Left lung (tissue), 10 donors: ENCODE data around the gene NRG3. TPM values are rescaled to one million over a fixed set of nuclear protein-coding genes. Genes with fewer than 3 reads are reported as not detected.
A peak's percentile ranks its signal among the peaks of the same experiment; 100 is the strongest.

ENCODE experiments used
- ATAC-seq: fragments of 200-7000 bp; cut with Tn5 transposase; one replicate; pipeline ENCODE4 v1.9.1; 2020; ENCODE audit warnings: moderate library complexity
- DNase-seq, 4 donors: peaks; one replicate each; pipeline ENCODE4 v3.0.0-alpha.2; 2013 to 2020
- H3K27ac ChIP-seq, 2 donors: fragments of 200-600 bp; sonication (generic) in 1 of 2; one replicate each; pipeline versions ENCODE4 v1.5.0 to v1.8.0; 2020 to 2021
- H3K27me3 ChIP-seq, 2 donors: fragments of 200-600 bp; sonication (generic) in 1 of 2; one replicate each; pipeline versions ENCODE4 v1.5.0 to v1.8.0; 2020 to 2021
- H3K36me3 ChIP-seq, 2 donors: fragments of 200-600 bp; sonication (generic) in 1 of 2; one replicate each; pipeline versions ENCODE4 v1.5.0 to v1.8.0; 2020 to 2021
- H3K4me1 ChIP-seq, 2 donors: fragments of 200-600 bp; one replicate each; pipeline ENCODE4 v1.8.0; 2021
- H3K4me3 ChIP-seq, 2 donors: fragments of 200-600 bp; sonication (generic) in 1 of 2; one replicate each; pipeline versions ENCODE4 v1.5.0 to v1.8.0; 2020 to 2021; ENCODE audit warnings: mild to moderate bottlenecking in 1 of 2
- H3K9me3 ChIP-seq, 2 donors: fragments of 200-600 bp; sonication (generic) in 1 of 2; one replicate each; pipeline versions ENCODE4 v1.5.0 to v1.8.0; 2020 to 2021
- intact Hi-C, 2 donors: fragments of 100-400 bp; cut with DNase I; formaldehyde crosslinking; loops; one replicate each; pipeline versions ENCODE4 v1.11.2 to v1.14.2; 2022
- polyA plus RNA-seq, 6 donors: library from polyadenylated mRNA; unstranded; fragments of 120-200 nt; gene quantifications; one replicate each; pipeline ENCODE4 v1.2.1, GENCODE V29; 2013; ENCODE audit not compliant: insufficient read length in 6 of 6
- total RNA-seq, 2 donors: library from RNA; stranded (reverse); fragmentation: NEBNext Ultra II Directional; extraction: Animal tissue kit (Norgen Biotek cat#: 25700); gene quantifications; one replicate each; pipeline ENCODE4 v1.2.1, GENCODE V29; 2021
- TF ChIP-seq, protein P1 (sequence below), 2 donors: fragments of 200-600 bp; sonication (generic) in 1 of 2; IDR thresholded peaks; one replicate each; pipeline versions ENCODE4 v1.5.0 to v1.8.0; 2021; ENCODE audit warnings: antibody characterized with exemption in 2 of 2
- donor health status: DM: no; HTN: yes; CAD: no.
- donor health status: DM: no; HTN: no; CAD: no.

NRG3 gene
- total and polyA plus RNA-seq, 8 donors, result 1.0 to 1.7 (median 1.1) TPM

GRCh38 chr10:81873231-81873931 lies 1.6 kb upstream of the NRG3 start:
- ATAC-seq (no peak), DNase-seq (no peak)
- Histone ChIP-seq H3K36me3 (no peaks in the 10 kb centered on the region), H3K27ac (no peak overlapping the region), H3K9me3 (no peaks in the 10 kb centered on the region), H3K4me1 (peaks cover 0 to 16% of the 10 kb centered on the region in 2 donors), H3K27me3 (peaks cover 37 to 61% of the 10 kb centered on the region in 2 donors), H3K4me3 (no peak overlapping the region)
- TF ChIP-seq, protein P1, sequence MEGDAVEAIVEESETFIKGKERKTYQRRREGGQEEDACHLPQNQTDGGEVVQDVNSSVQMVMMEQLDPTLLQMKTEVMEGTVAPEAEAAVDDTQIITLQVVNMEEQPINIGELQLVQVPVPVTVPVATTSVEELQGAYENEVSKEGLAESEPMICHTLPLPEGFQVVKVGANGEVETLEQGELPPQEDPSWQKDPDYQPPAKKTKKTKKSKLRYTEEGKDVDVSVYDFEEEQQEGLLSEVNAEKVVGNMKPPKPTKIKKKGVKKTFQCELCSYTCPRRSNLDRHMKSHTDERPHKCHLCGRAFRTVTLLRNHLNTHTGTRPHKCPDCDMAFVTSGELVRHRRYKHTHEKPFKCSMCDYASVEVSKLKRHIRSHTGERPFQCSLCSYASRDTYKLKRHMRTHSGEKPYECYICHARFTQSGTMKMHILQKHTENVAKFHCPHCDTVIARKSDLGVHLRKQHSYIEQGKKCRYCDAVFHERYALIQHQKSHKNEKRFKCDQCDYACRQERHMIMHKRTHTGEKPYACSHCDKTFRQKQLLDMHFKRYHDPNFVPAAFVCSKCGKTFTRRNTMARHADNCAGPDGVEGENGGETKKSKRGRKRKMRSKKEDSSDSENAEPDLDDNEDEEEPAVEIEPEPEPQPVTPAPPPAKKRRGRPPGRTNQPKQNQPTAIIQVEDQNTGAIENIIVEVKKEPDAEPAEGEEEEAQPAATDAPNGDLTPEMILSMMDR (IDR thresholded peaks at IDR 0.05), result no peak
- intact Hi-C loops, result no loop called here

DNA sequence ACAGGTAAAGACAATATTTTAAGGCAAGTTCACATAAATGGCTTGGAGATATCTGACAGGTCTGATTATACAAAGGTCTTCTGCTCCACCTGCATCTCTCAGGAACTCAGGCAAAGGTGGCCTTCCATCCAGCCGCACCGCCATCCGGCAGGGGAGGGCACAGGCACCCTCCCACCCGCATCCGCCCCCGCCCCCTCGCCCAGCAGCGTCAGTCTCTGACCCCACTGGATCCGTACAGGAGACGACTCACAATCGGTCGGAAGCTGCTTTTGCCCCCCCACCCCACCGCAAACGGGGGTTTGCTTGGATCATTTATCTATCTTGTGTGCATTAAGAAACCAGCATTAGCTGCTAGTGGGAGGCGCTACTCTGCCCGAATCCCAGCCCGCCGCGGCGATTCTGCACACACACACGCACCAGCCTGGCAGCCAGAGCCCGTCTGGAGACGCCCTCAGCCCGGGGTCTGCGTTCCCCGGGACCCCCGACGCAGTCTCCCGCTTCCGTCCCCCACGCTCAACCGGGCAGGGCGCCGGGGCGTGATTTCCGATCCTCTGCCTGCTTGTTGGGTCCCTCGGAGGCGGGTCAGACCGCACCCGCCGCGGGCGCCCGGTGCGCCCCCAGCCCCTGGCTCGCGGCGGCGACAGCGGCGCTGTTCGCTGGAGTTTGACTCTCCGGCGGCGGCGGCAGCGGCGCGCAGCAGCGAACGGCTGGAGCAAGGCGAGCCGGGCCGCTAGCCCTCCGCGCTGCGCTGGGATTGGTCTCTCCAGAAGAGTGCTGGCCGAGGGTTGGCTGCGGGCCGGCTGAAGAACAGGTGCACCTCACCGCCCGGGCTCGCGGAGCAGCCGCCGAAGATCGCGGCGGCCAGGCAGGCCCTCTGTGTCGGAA lies 820 bp upstream of the NRG3 start:
- peak; percentile 49 to 89 (median 73) for DNase-seq
- peak; percentile 99 for ATAC-seq
- Histone ChIP-seq H3K36me3 (no peaks in the 10 kb centered on the region), H3K9me3 (no peaks in the 10 kb centered on the region), H3K4me3 (peak overlapping the region in 1 of 2 donors; percentile 34), H3K27me3 (peaks cover 37 to 61% of the 10 kb centered on the region in 2 donors), H3K27ac (no peak overlapping the region), H3K4me1 (peaks cover 0 to 16% of the 10 kb centered on the region in 2 donors)
- intact Hi-C loops, result no loop called here
- TF ChIP-seq, protein P1 (IDR thresholded peaks at IDR 0.05), result no peak

- ATAC-seq, result no peak
- Histone ChIP-seq H3K4me1 (peaks cover 0 to 16% of the 10 kb centered on the region in 2 donors), H3K27me3 (peaks cover 37 to 61% of the 10 kb centered on the region in 2 donors), H3K4me3 (peak overlapping the region in 1 of 2 donors; percentile 32), H3K27ac (no peak overlapping the region), H3K9me3 (no peaks in the 10 kb centered on the region), H3K36me3 (no peaks in the 10 kb centered on the region)
- peak in 1 of 4 donors; percentile 69 for DNase-seq
- TF ChIP-seq, protein P1 (IDR thresholded peaks at IDR 0.05), result no peak
- intact Hi-C loops, result no loop called here
Observed at GRCh38 chr10:81875467-81876252, 666 bp downstream of the NRG3 start.

DNA sequence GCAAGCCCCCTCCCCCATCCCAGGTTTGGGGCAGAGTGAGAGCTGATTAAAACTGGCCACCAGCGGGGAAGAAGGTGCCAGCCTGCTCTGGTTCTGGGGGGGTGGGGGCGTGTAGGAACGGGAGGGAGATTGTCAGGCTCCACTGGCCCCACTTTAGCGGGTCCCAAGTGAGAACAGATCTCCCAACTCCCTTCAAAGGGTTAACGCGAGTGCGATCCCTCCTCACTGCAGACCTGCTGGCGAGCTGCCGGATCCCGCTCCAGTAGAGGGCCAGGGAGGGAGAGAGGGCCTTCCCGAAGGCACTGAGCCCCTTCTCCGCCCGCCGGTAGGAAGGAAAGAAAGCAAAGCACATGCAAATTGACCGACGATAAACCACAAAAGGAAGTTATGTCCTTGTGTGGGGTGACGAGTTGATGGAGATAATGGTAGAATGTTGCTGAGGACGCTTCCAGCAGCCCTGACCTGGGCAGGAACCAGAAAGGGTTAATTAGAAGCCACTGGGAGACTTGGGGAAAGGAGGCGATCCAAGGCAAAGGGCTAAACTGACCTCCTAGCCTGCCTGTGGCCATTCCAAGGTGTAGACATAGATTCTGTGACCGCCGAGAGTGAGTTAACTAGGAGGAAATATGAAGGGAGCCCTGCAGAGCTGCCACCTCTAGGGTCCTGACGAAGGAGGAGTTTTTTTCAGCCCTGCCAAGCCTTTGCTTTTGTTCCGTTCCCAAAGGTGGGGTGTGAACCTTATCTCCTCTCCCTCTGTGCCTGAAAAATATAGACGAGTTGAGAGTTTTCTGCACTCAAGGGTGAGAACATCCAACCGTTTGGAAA lies 1.5 kb downstream of the NRG3 start:
- Histone ChIP-seq H3K36me3 (no peaks in the 10 kb centered on the region), H3K27me3 (peaks cover 37 to 61% of the 10 kb centered on the region in 2 donors), H3K4me3 (peak overlapping the region; percentile 3 to 32), H3K4me1 (peaks cover 0 to 16% of the 10 kb centered on the region in 2 donors), H3K27ac (no peak overlapping the region), H3K9me3 (no peaks in the 10 kb centered on the region)
- intact Hi-C loops, result no loop called here
- ATAC-seq, result no peak
- TF ChIP-seq, protein P1 (IDR thresholded peaks at IDR 0.05), result no peak
- no peak for DNase-seq
